ENCODE results near the gene TCF7L1. TPM values are rescaled to one million over a fixed set of nuclear protein-coding genes. Genes with fewer than 3 reads are reported as not detected.

TCF7L1 gene
- polyA plus RNA-seq, 1 of the 3 experiments (the other 2 are of a cell fraction), result 3.7 TPM

- Histone ChIP-seq H3K27me3 (ENCODE audit: insufficient read depth) (no peaks in the 10 kb centered on the region), H2AFZ (ENCODE audit: low read depth) (no peak overlapping the region), H3F3A (replicated peaks; ENCODE audit: insufficient read depth) (peaks cover 9% of the 10 kb centered on the region), H3K4me2 (no peak overlapping the region), H3K9me3 (no peaks in the 10 kb centered on the region), H3K79me2 (ENCODE audit: insufficient read depth) (no peaks in the 10 kb centered on the region), H3K9me2 (no peaks in the 10 kb centered on the region), H3K36me3 (replicated peaks in 1 of 2; ENCODE audit: control insufficient read depth in 1 of 2, insufficient read depth in 2 of 2, low read length in 1 of 2) (no peaks in the 10 kb centered on the region), H3K4me1 (ENCODE audit: control insufficient read depth in 1 of 2, insufficient read depth in 2 of 2, low read depth in 1 of 2, low read length in 1 of 2) (peaks cover 8 to 22% of the 10 kb centered on the region in 2 experiments; a peak in 3 of 4 replicates), H3K27ac (ENCODE audit: low read depth in 2 of 2, low read length in 1 of 2) (no peak overlapping the region), H4K20me1 (ENCODE audit: insufficient read depth) (no peaks in the 10 kb centered on the region), H3K9ac (no peak overlapping the region), H3K4me3 (ENCODE audit: low read depth in 2 of 2, low read length in 1 of 2) (no peak overlapping the region)
- ChIA-PET CTCF (interaction anchor here (1.3 to 4.8 kb wide), 4 partner anchors 13 to 198 kb away, joined by 4 to 30 read pairs (median 15); no protein-coding TSS in a partner anchor), POLR2A (no interaction called here)
- WGBS (ENCODE audit: low lambda C conversion rate), result 83% methylated on average over 3 of the region's 3 CpGs
- no peak for DNase-seq
- TF ChIP-seq, protein P1, sequence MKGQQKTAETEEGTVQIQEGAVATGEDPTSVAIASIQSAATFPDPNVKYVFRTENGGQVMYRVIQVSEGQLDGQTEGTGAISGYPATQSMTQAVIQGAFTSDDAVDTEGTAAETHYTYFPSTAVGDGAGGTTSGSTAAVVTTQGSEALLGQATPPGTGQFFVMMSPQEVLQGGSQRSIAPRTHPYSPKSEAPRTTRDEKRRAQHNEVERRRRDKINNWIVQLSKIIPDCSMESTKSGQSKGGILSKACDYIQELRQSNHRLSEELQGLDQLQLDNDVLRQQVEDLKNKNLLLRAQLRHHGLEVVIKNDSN (IDR thresholded peaks at IDR 0.05; ENCODE audit: borderline replicate concordance, low read depth), result no peak
- TF ChIP-seq NRF1 (IDR thresholded peaks at IDR 0.05; ENCODE audit: low read depth, low read length) (no peak), MXI1 (IDR thresholded peaks at IDR 0.05; ENCODE audit: low read depth, low read length) (no peak), NFIC (IDR thresholded peaks at IDR 0.05; ENCODE audit: borderline replicate concordance) (no peak), FOXM1 (IDR thresholded peaks at IDR 0.05; ENCODE audit: low read depth) (no peak), EZH2phosphoT487 (IDR thresholded peaks at IDR 0.05; ENCODE audit: borderline replicate concordance, low read depth) (no peak), SIN3A (IDR thresholded peaks at IDR 0.05; ENCODE audit: borderline replicate concordance, low read depth, low read length) (no peak), REST (IDR thresholded peaks at IDR 0.05; ENCODE audit: low read depth, low read length) (no peak)
- TF ChIP-seq, protein P2, sequence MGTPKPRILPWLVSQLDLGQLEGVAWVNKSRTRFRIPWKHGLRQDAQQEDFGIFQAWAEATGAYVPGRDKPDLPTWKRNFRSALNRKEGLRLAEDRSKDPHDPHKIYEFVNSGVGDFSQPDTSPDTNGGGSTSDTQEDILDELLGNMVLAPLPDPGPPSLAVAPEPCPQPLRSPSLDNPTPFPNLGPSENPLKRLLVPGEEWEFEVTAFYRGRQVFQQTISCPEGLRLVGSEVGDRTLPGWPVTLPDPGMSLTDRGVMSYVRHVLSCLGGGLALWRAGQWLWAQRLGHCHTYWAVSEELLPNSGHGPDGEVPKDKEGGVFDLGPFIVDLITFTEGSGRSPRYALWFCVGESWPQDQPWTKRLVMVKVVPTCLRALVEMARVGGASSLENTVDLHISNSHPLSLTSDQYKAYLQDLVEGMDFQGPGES (IDR thresholded peaks at IDR 0.05; ENCODE audit: low read depth, low read length), result no peak
These were observed 131.3 kb downstream of the TCF7L1 start for GRCh38 chr2:85264471-85264870.

- no peak overlapping the region for H3K27ac ChIP-seq (ENCODE audit: low read depth in 2 of 2, low read length in 1 of 2)
- TF ChIP-seq EP300 (IDR thresholded peaks at IDR 0.05; ENCODE audit: borderline replicate concordance in 1 of 2, low read depth in 1 of 2, low read length in 1 of 2) (no peak), TEAD4 (IDR thresholded peaks at IDR 0.05; ENCODE audit: borderline replicate concordance, insufficient read depth) (no peak), EZH2phosphoT487 (IDR thresholded peaks at IDR 0.05; ENCODE audit: borderline replicate concordance, low read depth) (no peak), FOXJ3 (CRISPR knock-in tag; IDR thresholded peaks at IDR 0.05) (no peak), USF2 (IDR thresholded peaks at IDR 0.05; ENCODE audit: borderline replicate concordance, low read depth, low read length) (no peak), RXRA (IDR thresholded peaks at IDR 0.05; ENCODE audit: borderline replicate concordance, low read depth) (no peak), TAF1 (IDR thresholded peaks at IDR 0.05; ENCODE audit: borderline replicate concordance, low read depth, low read length) (no peak), RCOR1 (IDR thresholded peaks at IDR 0.05; ENCODE audit: low read length) (no peak), JUND (IDR thresholded peaks at IDR 0.05) (no peak), TCF12 (IDR thresholded peaks at IDR 0.05) (no peak)
- TF ChIP-seq, protein P3, sequence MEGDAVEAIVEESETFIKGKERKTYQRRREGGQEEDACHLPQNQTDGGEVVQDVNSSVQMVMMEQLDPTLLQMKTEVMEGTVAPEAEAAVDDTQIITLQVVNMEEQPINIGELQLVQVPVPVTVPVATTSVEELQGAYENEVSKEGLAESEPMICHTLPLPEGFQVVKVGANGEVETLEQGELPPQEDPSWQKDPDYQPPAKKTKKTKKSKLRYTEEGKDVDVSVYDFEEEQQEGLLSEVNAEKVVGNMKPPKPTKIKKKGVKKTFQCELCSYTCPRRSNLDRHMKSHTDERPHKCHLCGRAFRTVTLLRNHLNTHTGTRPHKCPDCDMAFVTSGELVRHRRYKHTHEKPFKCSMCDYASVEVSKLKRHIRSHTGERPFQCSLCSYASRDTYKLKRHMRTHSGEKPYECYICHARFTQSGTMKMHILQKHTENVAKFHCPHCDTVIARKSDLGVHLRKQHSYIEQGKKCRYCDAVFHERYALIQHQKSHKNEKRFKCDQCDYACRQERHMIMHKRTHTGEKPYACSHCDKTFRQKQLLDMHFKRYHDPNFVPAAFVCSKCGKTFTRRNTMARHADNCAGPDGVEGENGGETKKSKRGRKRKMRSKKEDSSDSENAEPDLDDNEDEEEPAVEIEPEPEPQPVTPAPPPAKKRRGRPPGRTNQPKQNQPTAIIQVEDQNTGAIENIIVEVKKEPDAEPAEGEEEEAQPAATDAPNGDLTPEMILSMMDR (IDR thresholded peaks at IDR 0.05), result no peak
- no peaks in the 10 kb centered on the region for H3K27me3 ChIP-seq (ENCODE audit: insufficient read depth)
- WGBS (ENCODE audit: low lambda C conversion rate), result 83% methylated on average over 6 of the region's 7 CpGs
- H3K9me2 ChIP-seq, result no peaks in the 10 kb centered on the region
- POLR2A ChIA-PET, result no interaction called here
- H4K20me1 ChIP-seq (ENCODE audit: insufficient read depth), result no peaks in the 10 kb centered on the region
- H3F3A ChIP-seq (replicated peaks; ENCODE audit: insufficient read depth), result peaks cover 9% of the 10 kb centered on the region
- no peak overlapping the region for H3K4me2 ChIP-seq
- no peaks in the 10 kb centered on the region for H3K79me2 ChIP-seq (ENCODE audit: insufficient read depth)
- peaks cover 9 to 22% of the 10 kb centered on the region in 2 experiments; a peak in 2 of 4 replicates for H3K4me1 ChIP-seq (ENCODE audit: control insufficient read depth in 1 of 2, insufficient read depth in 2 of 2, low read depth in 1 of 2, low read length in 1 of 2)
- CTCF ChIA-PET, result interaction anchor here (0.8 to 4.8 kb wide), 10 partner anchors 10 to 198 kb away, joined by 3 to 30 read pairs (median 9); partner anchors contain the start of gene TCF7L1
- H2AFZ ChIP-seq (ENCODE audit: low read depth), result no peak overlapping the region
- no peaks in the 10 kb centered on the region for H3K36me3 ChIP-seq (replicated peaks in 1 of 2; ENCODE audit: control insufficient read depth in 1 of 2, insufficient read depth in 2 of 2, low read length in 1 of 2)
- DNase-seq, result no peak
- H3K4me3 ChIP-seq (ENCODE audit: low read depth in 2 of 2, low read length in 1 of 2), result no peak overlapping the region
- H3K9me3 ChIP-seq, result no peaks in the 10 kb centered on the region
- H3K9ac ChIP-seq, result no peak overlapping the region
These were observed 132.1 kb downstream of the TCF7L1 start for GRCh38 chr2:85265304-85265703.

Measured in SK-N-SH (cell line).